ENCODE data around the gene PTBP3.

Gene PTBP3

GRCh38 chr9:112311497-112311896, 21.9 kb downstream of the PTBP3 start:
- TF ChIP-seq, protein P1, sequence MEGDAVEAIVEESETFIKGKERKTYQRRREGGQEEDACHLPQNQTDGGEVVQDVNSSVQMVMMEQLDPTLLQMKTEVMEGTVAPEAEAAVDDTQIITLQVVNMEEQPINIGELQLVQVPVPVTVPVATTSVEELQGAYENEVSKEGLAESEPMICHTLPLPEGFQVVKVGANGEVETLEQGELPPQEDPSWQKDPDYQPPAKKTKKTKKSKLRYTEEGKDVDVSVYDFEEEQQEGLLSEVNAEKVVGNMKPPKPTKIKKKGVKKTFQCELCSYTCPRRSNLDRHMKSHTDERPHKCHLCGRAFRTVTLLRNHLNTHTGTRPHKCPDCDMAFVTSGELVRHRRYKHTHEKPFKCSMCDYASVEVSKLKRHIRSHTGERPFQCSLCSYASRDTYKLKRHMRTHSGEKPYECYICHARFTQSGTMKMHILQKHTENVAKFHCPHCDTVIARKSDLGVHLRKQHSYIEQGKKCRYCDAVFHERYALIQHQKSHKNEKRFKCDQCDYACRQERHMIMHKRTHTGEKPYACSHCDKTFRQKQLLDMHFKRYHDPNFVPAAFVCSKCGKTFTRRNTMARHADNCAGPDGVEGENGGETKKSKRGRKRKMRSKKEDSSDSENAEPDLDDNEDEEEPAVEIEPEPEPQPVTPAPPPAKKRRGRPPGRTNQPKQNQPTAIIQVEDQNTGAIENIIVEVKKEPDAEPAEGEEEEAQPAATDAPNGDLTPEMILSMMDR (IDR thresholded peaks at IDR 0.05; ENCODE audit: insufficient read depth, low read length, poor library complexity, severe bottlenecking): no peak
- H3K4me3 ChIP-seq (replicated peaks; ENCODE audit: low read depth, low read length): no peak overlapping the region
- no peaks in the 10 kb centered on the region; the same call in 1 of the 2 replicates for H3K36me3 ChIP-seq (ENCODE audit: control insufficient read depth, insufficient read depth, low read length)
- no peak for DNase-seq (ENCODE audit: extremely low read depth, insufficient read length)
- no peaks in the 10 kb centered on the region for H3K27me3 ChIP-seq (replicated peaks; ENCODE audit: control insufficient read depth, insufficient read depth, low read length)

GRCh38 chr9:112310826-112311225, 22.6 kb downstream of the PTBP3 start:
- TF ChIP-seq, protein P1 (IDR thresholded peaks at IDR 0.05; ENCODE audit: insufficient read depth, low read length, poor library complexity, severe bottlenecking): no peak
- Histone ChIP-seq H3K27me3 (replicated peaks; ENCODE audit: control insufficient read depth, insufficient read depth, low read length) (no peaks in the 10 kb centered on the region), H3K36me3 (ENCODE audit: control insufficient read depth, insufficient read depth, low read length) (no peaks in the 10 kb centered on the region; the same call in 1 of the 2 replicates), H3K4me3 (replicated peaks; ENCODE audit: low read depth, low read length) (no peak overlapping the region)
- no peak for DNase-seq (ENCODE audit: extremely low read depth, insufficient read length)

- no peaks in the 10 kb centered on the region; the same call in 1 of the 2 replicates for H3K36me3 ChIP-seq (ENCODE audit: control insufficient read depth, insufficient read depth, low read length)
- no peak overlapping the region for H3K4me3 ChIP-seq (replicated peaks; ENCODE audit: low read depth, low read length)
- no peak for DNase-seq (ENCODE audit: extremely low read depth, insufficient read length)
- H3K27me3 ChIP-seq (replicated peaks; ENCODE audit: control insufficient read depth, insufficient read depth, low read length): no peaks in the 10 kb centered on the region
- TF ChIP-seq, protein P1 (IDR thresholded peaks at IDR 0.05; ENCODE audit: insufficient read depth, low read length, poor library complexity, severe bottlenecking): no peak
Measured at GRCh38 chr9:112308588-112308987, 24.8 kb downstream of the PTBP3 start.

DNA sequence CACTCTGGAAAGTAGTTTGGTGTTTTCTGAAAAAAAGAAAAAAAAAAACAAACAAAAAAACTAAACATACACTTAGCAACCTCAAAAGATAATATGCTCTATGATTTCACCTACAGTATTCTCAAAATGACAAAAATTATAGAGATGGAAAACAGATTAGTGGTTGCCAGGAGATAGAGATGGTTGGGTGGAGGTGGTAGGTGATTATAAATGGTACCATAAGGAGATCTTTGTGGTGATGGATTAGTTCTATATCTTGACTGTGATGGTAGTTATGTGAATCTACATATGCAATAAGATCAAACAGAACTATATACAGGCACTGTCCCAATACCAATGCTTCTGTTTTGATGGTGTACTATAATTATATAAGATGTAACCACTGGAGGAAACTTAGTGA, 32.0 kb downstream of the PTBP3 start:
- H3K4me3 ChIP-seq (replicated peaks; ENCODE audit: low read depth, low read length): no peak overlapping the region
- no peak for DNase-seq (ENCODE audit: extremely low read depth, insufficient read length)
- TF ChIP-seq, protein P1 (IDR thresholded peaks at IDR 0.05; ENCODE audit: insufficient read depth, low read length, poor library complexity, severe bottlenecking): no peak
- no peaks in the 10 kb centered on the region for H3K36me3 ChIP-seq (ENCODE audit: control insufficient read depth, insufficient read depth, low read length)
- H3K27me3 ChIP-seq (replicated peaks; ENCODE audit: control insufficient read depth, insufficient read depth, low read length): no peaks in the 10 kb centered on the region

- Histone ChIP-seq H3K27me3 (replicated peaks; ENCODE audit: control insufficient read depth, insufficient read depth, low read length) (no peaks in the 10 kb centered on the region), H3K4me3 (replicated peaks; ENCODE audit: low read depth, low read length) (no peak overlapping the region), H3K36me3 (ENCODE audit: control insufficient read depth, insufficient read depth, low read length) (no peaks in the 10 kb centered on the region)
- no peak for DNase-seq (ENCODE audit: extremely low read depth, insufficient read length)
- TF ChIP-seq, protein P1 (IDR thresholded peaks at IDR 0.05; ENCODE audit: insufficient read depth, low read length, poor library complexity, severe bottlenecking): no peak
Measured at GRCh38 chr9:112299514-112299913, 33.9 kb downstream of the PTBP3 start.

- DNase-seq (ENCODE audit: extremely low read depth, insufficient read length): no peak
- TF ChIP-seq, protein P1 (IDR thresholded peaks at IDR 0.05; ENCODE audit: insufficient read depth, low read length, poor library complexity, severe bottlenecking): no peak
- H3K4me3 ChIP-seq (replicated peaks; ENCODE audit: low read depth, low read length): no peak overlapping the region
- no peaks in the 10 kb centered on the region for H3K27me3 ChIP-seq (replicated peaks; ENCODE audit: control insufficient read depth, insufficient read depth, low read length)
- H3K36me3 ChIP-seq (ENCODE audit: control insufficient read depth, insufficient read depth, low read length): 0 out of 2 replicates have a peak, but pooled peaks cover 1% of the 10 kb centered on the region
Measured at GRCh38 chr9:112296929-112297328, 36.5 kb downstream of the PTBP3 start.

Measured in GM06990 (cell line).